ENCODE measurements around the gene TMTC2. TPM values are rescaled to one million over a fixed set of nuclear protein-coding genes. Genes with fewer than 3 reads are reported as not detected.

TMTC2 gene
- total RNA-seq, 1 donor from 2014 or later, result 99.3 TPM

- H3K4me3 Mint-ChIP-seq (ENCODE audit: unreplicated experiment), result no peak overlapping the region
- H3K36me3 Mint-ChIP-seq (ENCODE audit: unreplicated experiment), result peaks cover 7% of the 10 kb centered on the region
- H3K27me3 Mint-ChIP-seq (ENCODE audit: unreplicated experiment), result peaks cover 6% of the 10 kb centered on the region
- H3K4me1 Mint-ChIP-seq (ENCODE audit: low read depth, unreplicated experiment), result peaks cover 8% of the 10 kb centered on the region
- no peak for TF ChIP-seq CTCF (IDR thresholded peaks at IDR 0.05; ENCODE audit: partially characterized antibody, unreplicated experiment)
- no peak for DNase-seq
- no peak overlapping the region for H3K27ac Mint-ChIP-seq (ENCODE audit: unreplicated experiment)
- H3K9me3 Mint-ChIP-seq (ENCODE audit: unreplicated experiment), result no peaks in the 10 kb centered on the region
These were observed 435.9 kb downstream of the TMTC2 start for GRCh38 chr12:83122623-83122934.

- Mint-ChIP-seq H3K27me3 (ENCODE audit: unreplicated experiment) (peaks cover 5% of the 10 kb centered on the region), H3K36me3 (ENCODE audit: unreplicated experiment) (peaks cover 7% of the 10 kb centered on the region), H3K4me1 (ENCODE audit: low read depth, unreplicated experiment) (peaks cover 8% of the 10 kb centered on the region), H3K4me3 (ENCODE audit: unreplicated experiment) (no peak overlapping the region), H3K27ac (ENCODE audit: unreplicated experiment) (no peak overlapping the region), H3K9me3 (ENCODE audit: unreplicated experiment) (no peaks in the 10 kb centered on the region)
- TF ChIP-seq CTCF (IDR thresholded peaks at IDR 0.05; ENCODE audit: partially characterized antibody, unreplicated experiment), result no peak
- DNase-seq, result no peak
These were observed 436.3 kb downstream of the TMTC2 start for GRCh38 chr12:83123039-83123438.

- Mint-ChIP-seq H3K4me1 (ENCODE audit: low read depth, unreplicated experiment) (peaks cover 6% of the 10 kb centered on the region), H3K9me3 (ENCODE audit: unreplicated experiment) (no peaks in the 10 kb centered on the region), H3K36me3 (ENCODE audit: unreplicated experiment) (peaks cover 5% of the 10 kb centered on the region), H3K4me3 (ENCODE audit: unreplicated experiment) (no peak overlapping the region), H3K27ac (ENCODE audit: unreplicated experiment) (no peak overlapping the region), H3K27me3 (ENCODE audit: unreplicated experiment) (peaks cover 3% of the 10 kb centered on the region)
- no peak for TF ChIP-seq CTCF (IDR thresholded peaks at IDR 0.05; ENCODE audit: partially characterized antibody, unreplicated experiment)
- DNase-seq, result no peak
These were observed 441.8 kb downstream of the TMTC2 start for GRCh38 chr12:83128540-83128939.

GRCh38 chr12:83130178-83130577, 443.5 kb downstream of the TMTC2 start:
- TF ChIP-seq CTCF (IDR thresholded peaks at IDR 0.05; ENCODE audit: partially characterized antibody, unreplicated experiment), result no peak
- H3K9me3 Mint-ChIP-seq (ENCODE audit: unreplicated experiment), result no peaks in the 10 kb centered on the region

DNA sequence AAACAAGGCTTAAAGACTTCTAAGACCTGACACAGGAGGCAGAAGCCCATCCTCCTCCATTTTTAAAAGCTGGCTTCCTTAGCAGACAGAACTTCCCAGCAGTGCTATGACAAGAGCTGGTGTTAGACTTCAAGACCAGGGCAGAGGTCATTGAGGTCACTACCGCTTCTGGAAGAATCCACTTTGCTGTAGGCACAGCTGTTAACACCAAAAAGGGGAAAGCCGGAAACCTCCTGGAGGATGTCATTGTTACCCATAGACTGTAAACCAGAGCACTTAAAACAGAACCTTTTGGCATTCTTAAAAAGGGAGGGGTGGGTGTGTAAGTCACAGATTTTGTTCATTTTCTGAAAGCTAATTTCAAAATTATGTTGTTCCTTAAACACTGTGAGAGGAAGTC, 445.7 kb downstream of the TMTC2 start:
- Mint-ChIP-seq H3K9me3 (ENCODE audit: unreplicated experiment) (no peaks in the 10 kb centered on the region), H3K4me1 (ENCODE audit: low read depth, unreplicated experiment) (peaks cover 16% of the 10 kb centered on the region), H3K27me3 (ENCODE audit: unreplicated experiment) (no peaks in the 10 kb centered on the region), H3K4me3 (ENCODE audit: unreplicated experiment) (no peak overlapping the region), H3K27ac (ENCODE audit: unreplicated experiment) (no peak overlapping the region), H3K36me3 (ENCODE audit: unreplicated experiment) (peaks cover 5% of the 10 kb centered on the region)
- no peak for TF ChIP-seq CTCF (IDR thresholded peaks at IDR 0.05; ENCODE audit: partially characterized antibody, unreplicated experiment)
- no peak for DNase-seq

More at GRCh38 chr12:83130178-83130577, 443.5 kb downstream of the TMTC2 start:
- Mint-ChIP-seq H3K4me1 (ENCODE audit: low read depth, unreplicated experiment) (peaks cover 6% of the 10 kb centered on the region), H3K4me3 (ENCODE audit: unreplicated experiment) (no peak overlapping the region), H3K36me3 (ENCODE audit: unreplicated experiment) (peaks cover 5% of the 10 kb centered on the region), H3K27me3 (ENCODE audit: unreplicated experiment) (no peaks in the 10 kb centered on the region), H3K27ac (ENCODE audit: unreplicated experiment) (no peak overlapping the region)
- no peak for DNase-seq

All from glutamatergic neuron (in vitro differentiated cells).